ENCODE results near the gene LOXL1.
"Not testable (repeated sequence)": the region's sequence is repeated elsewhere in the genome, so short reads cannot be mapped to it uniquely, and the experiment has no call there.

Gene LOXL1

DNA sequence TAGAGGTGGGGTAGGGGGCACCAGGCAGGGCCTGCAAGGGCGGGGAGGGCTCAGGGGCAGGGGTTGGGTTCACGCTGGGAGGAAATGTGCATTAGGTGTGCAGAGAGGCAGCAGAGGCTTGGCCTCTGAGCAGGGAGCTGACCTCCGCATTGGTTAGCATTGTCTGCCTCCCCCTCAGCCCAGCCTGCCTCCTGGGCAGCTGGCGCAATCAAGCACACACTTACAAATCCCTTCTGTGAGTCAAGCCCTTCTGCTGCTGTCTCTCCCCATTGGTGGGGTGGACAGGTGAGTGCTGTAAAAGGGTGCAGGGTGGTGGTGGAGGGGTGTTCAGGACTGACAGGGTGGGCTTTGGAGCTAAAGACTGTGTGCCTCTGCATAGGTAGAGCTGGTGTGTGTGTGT lies 9.3 kb downstream of the LOXL1 start:
- no peak for DNase-seq (ENCODE audit: low read depth)
- H3K4me3 ChIP-seq (ENCODE audit: low read length), result no peak overlapping the region
- TF ChIP-seq, protein P1, sequence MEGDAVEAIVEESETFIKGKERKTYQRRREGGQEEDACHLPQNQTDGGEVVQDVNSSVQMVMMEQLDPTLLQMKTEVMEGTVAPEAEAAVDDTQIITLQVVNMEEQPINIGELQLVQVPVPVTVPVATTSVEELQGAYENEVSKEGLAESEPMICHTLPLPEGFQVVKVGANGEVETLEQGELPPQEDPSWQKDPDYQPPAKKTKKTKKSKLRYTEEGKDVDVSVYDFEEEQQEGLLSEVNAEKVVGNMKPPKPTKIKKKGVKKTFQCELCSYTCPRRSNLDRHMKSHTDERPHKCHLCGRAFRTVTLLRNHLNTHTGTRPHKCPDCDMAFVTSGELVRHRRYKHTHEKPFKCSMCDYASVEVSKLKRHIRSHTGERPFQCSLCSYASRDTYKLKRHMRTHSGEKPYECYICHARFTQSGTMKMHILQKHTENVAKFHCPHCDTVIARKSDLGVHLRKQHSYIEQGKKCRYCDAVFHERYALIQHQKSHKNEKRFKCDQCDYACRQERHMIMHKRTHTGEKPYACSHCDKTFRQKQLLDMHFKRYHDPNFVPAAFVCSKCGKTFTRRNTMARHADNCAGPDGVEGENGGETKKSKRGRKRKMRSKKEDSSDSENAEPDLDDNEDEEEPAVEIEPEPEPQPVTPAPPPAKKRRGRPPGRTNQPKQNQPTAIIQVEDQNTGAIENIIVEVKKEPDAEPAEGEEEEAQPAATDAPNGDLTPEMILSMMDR (conservative IDR thresholded peaks at IDR 0.05; ENCODE audit: low read depth, low read length), result no peak

DNA sequence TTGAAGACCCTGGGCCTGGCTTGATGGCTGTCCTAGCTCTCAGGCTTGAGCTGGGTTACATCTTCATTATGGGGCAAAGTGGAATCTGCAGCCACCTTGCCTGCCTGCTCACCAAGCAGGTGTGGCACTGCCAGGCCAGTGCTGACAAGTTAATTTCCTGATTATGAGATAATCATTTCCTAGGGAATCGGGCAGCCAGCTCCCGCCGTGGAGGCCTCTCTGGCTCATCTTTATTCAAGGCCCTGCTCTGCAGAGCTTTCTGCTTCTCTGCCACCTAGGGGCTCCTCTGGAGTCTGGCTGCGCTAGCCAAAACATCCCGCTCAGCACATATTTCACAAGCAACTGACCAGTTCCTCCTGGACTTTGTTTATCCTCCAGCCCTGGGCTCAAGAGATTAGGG lies 9.9 kb downstream of the LOXL1 start:
- DNase-seq (ENCODE audit: low read depth), result no peak
- H3K4me3 ChIP-seq (ENCODE audit: low read length), result no peak overlapping the region
- TF ChIP-seq, protein P1 (conservative IDR thresholded peaks at IDR 0.05; ENCODE audit: low read depth, low read length), result peak; percentile 42

DNA sequence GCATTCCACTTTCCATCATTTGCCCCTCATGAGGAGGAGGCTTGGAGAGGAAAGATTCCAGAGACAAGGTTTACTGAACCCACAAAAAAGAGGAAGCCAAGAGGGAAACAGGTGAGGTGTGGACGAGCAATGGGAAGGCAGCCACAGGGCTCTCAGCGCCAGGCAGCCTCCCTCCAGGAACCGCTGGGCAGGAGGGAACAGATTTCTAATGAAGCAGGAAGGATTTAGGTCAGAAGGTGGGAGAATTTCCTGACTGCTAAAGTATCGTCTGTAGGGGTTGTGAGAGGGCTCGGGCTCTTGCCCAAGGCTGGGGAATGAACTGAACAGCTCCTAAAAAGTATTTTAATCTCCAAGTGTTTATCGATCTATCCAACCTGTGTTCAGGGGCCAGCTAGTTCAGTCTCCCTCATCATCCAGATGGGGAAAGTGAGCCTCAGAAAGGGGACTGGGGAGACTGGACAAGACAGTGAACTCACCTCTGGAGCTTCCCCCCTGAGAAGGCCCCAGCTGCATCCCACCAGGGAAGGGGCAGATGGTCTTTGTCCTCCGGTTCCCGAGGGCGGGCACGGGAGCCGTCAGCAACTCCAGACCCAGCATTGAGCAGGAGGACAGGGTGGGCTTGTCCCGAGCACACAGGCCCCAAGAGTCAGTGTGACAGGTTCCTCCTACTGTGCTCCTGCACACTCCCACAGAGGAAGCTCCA lies 10.5 kb downstream of the LOXL1 start:
- no peak overlapping the region for H3K4me3 ChIP-seq (ENCODE audit: low read length)
- TF ChIP-seq, protein P1 (conservative IDR thresholded peaks at IDR 0.05; ENCODE audit: low read depth, low read length), result no peak
- DNase-seq (ENCODE audit: low read depth), result no peak

DNA sequence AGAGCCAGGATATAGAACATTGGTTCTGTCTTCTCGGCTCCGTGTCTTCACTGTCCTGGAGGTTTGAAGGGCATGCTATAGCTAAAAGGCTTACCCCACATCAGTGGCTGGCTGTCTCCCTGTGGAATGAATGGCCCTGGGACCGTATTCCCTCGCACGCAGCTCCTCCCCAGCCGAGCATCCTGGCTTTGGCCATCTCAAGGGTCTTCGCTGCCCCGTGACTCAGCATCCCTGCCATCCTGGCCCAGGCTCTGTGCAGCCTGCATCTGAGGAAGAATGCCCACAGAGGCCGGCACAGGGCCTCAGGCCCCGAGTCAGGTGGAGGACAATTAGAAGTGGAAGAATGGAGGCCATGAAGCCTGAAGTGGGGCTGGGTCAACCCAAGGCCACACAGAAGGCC lies 11.0 kb downstream of the LOXL1 start:
- DNase-seq (ENCODE audit: low read depth), result no peak
- no peak overlapping the region for H3K4me3 ChIP-seq (ENCODE audit: low read length)
- TF ChIP-seq, protein P1 (conservative IDR thresholded peaks at IDR 0.05; ENCODE audit: low read depth, low read length), result no peak

DNA sequence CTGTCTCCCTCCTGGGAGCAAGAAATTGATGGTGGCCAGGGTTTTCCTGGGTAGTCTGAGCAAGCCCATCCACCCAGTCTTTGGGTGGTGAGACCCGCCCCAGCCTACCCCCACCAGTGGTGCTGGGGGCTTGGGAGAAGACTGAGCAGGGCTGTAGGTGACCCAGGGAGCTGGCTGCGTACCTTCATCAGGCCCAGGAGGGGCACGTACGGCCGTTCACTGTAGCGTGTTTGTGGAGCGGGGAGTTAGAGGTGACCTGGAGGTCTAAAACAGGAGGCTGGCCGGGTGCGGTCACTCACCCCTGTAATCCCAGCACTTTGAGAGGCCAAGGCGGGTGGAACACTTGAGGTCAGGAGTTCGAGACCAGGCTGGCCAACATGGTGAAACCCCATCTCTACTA lies 11.5 kb downstream of the LOXL1 start:
- no peak overlapping the region for H3K4me3 ChIP-seq (ENCODE audit: low read length)
- TF ChIP-seq, protein P1 (conservative IDR thresholded peaks at IDR 0.05; ENCODE audit: low read depth, low read length), result no peak
- DNase-seq (ENCODE audit: low read depth), result no peak

DNA sequence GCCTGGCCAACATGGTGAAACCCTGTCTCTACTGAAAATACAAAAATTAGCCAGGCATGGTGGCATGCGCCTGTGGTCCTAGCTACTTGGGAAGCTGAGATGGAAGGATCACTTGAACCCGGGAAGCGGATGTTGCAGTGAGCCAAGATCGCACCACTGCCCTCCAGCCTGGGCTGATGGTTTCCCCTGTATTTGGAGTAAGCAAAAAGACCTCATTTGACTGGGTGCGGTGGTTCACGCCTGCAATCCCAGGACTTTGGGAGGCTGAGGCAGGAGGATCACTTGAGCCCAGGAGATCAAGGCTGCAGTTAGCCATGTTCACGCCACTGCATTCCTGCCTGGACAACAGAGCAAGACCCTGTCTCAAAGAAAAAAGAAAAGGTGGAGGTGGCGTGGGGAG lies 12.3 kb downstream of the LOXL1 start:
- not testable (repeated sequence) for H3K4me3 ChIP-seq (ENCODE audit: low read length); DNase-seq (ENCODE audit: low read depth)

DNA sequence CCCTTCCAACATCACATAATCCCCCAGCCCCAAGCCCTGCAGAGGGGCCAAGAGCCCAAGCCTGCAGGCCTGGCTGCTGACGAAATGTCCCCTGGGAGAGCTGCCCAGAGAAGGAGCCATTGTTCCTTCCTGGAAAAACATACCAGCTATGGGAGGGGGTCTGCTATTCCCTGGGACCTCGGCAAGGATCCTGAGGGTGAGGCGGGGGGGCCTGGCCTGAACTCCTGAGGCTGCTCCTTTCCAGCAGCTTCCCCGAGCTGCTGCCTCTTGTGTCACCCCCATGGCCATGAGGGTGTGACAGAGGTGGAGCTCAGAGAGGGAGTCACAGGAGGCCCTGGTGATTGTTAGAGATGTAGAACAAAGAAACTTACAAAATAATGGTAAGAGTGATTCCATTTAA lies 12.9 kb downstream of the LOXL1 start:
- DNase-seq (ENCODE audit: low read depth), result no peak
- TF ChIP-seq, protein P1 (conservative IDR thresholded peaks at IDR 0.05; ENCODE audit: low read depth, low read length), result no peak
- H3K4me3 ChIP-seq (ENCODE audit: low read length), result no peak overlapping the region

All from retinal pigment epithelial cell (primary cell).